Lower leg skin (tissue), 4 donors: ENCODE results near the gene SPDYE4. TPM values are rescaled to one million over a fixed set of nuclear protein-coding genes. Genes with fewer than 3 reads are reported as not detected.

Source experiments
- DNase-seq, 2 donors: peaks; one replicate each; pipeline ENCODE4 v3.0.0-alpha.2; 2019; ENCODE audit warnings: low spot score in 2 of 2
- H3K4me3 ChIP-seq: fragments of 200-600 bp; sonication (generic); 2 replicates; pipeline ENCODE4 v1.5.1; 2017; ENCODE audit warnings: mild to moderate bottlenecking, low read depth; ENCODE audit not compliant: poor library complexity, severe bottlenecking
- POLR2A ChIP-seq, 2 donors: fragments of 450-650 bp; IDR thresholded peaks; one replicate each; pipeline ENCODE4 v1.6.1; 2016 to 2017; ENCODE audit warnings: antibody characterized with exemption in 2 of 2, mild to moderate bottlenecking in 1 of 2, moderate library complexity in 1 of 2
- WGBS, 2 donors: methylation state at CpG; one replicate each; pipeline ENCODE4 v1.1.5; 2018; 5-methylcytosine and 5-hydroxymethylcytosine counted together
- intact Hi-C: fragments of 100-400 bp; cut with DNase I; formaldehyde crosslinking; loops from one replicate; pipeline ENCODE4 v1.15.0; 2023; ENCODE audit warnings: low total_unique reads
- total RNA-seq, 4 donors: library from RNA; depleted of rRNA; stranded (reverse); fragments of >200 nt; gene quantifications; one replicate each; pipeline ENCODE4 v1.1.0, GENCODE V29; 2016
- TF ChIP-seq, protein P1 (sequence below), 3 donors: fragments of 450-650 bp; IDR thresholded peaks; one replicate each; pipeline ENCODE4 v1.5.1; 2016; ENCODE audit warnings: antibody characterized with exemption in 3 of 3, mild to moderate bottlenecking in 3 of 3, moderate library complexity in 2 of 3

The SPDYE4 gene
- total RNA-seq, 4 donors from 2014 or later: not detected

DNA sequence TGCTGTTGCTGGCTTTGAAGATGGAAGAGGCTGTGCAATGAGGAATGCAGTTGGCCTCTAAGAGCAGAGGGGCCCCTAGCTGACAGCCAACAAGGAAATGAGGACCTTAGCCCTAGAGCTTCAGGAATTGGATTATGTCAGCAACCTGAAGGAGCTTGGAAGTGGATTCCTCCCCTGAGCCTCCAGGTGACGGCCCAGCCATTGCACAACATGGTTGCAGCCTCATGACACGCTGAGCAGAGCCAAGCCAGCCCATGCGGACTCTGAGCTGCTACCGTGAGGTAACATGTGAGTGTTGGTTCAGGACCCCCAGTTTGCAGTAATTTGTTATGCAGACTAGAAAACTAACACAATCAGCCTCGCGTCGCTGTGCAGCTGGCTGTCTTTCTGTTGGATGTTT is 33.9 kb downstream of the SPDYE4 start:
- TF ChIP-seq POLR2A (IDR thresholded peaks at IDR 0.05): no peak
- no peak overlapping the region for H3K4me3 ChIP-seq
- intact Hi-C loops: no loop called here
- WGBS, 2 donors: 84 to 95% methylated on average over 7 of the region's 7 CpGs
- DNase-seq: peak in 1 of 2 donors; percentile 48

DNA sequence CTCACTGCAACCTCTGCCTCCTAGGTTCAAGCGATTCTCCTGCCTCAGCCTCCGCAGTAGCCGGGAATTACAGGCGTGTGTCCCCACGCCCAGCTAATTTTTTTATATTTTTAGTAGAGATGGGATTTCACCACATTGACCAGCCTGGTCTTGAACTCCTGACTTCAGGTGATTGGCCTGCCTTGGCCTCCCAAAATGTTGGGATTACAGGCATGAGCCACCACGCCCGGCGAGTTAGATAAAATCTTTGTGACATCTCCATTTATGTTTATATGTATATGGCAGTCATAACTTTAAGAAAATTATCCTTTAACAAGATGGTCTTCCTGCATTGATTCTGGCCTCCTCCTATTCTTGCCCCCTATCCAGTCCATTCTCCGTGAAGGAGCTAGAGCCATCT is 37.8 kb downstream of the SPDYE4 start:
- TF ChIP-seq POLR2A (IDR thresholded peaks at IDR 0.05): no peak
- TF ChIP-seq, protein P1, sequence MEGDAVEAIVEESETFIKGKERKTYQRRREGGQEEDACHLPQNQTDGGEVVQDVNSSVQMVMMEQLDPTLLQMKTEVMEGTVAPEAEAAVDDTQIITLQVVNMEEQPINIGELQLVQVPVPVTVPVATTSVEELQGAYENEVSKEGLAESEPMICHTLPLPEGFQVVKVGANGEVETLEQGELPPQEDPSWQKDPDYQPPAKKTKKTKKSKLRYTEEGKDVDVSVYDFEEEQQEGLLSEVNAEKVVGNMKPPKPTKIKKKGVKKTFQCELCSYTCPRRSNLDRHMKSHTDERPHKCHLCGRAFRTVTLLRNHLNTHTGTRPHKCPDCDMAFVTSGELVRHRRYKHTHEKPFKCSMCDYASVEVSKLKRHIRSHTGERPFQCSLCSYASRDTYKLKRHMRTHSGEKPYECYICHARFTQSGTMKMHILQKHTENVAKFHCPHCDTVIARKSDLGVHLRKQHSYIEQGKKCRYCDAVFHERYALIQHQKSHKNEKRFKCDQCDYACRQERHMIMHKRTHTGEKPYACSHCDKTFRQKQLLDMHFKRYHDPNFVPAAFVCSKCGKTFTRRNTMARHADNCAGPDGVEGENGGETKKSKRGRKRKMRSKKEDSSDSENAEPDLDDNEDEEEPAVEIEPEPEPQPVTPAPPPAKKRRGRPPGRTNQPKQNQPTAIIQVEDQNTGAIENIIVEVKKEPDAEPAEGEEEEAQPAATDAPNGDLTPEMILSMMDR (IDR thresholded peaks at IDR 0.05): no peak
- intact Hi-C loops: no loop called here
- 88 to 90% methylated on average over 9 of the region's 9 CpGs for WGBS, 2 donors
- H3K4me3 ChIP-seq: no peak overlapping the region
- peak in 1 of 2 donors; percentile 56 for DNase-seq

DNA sequence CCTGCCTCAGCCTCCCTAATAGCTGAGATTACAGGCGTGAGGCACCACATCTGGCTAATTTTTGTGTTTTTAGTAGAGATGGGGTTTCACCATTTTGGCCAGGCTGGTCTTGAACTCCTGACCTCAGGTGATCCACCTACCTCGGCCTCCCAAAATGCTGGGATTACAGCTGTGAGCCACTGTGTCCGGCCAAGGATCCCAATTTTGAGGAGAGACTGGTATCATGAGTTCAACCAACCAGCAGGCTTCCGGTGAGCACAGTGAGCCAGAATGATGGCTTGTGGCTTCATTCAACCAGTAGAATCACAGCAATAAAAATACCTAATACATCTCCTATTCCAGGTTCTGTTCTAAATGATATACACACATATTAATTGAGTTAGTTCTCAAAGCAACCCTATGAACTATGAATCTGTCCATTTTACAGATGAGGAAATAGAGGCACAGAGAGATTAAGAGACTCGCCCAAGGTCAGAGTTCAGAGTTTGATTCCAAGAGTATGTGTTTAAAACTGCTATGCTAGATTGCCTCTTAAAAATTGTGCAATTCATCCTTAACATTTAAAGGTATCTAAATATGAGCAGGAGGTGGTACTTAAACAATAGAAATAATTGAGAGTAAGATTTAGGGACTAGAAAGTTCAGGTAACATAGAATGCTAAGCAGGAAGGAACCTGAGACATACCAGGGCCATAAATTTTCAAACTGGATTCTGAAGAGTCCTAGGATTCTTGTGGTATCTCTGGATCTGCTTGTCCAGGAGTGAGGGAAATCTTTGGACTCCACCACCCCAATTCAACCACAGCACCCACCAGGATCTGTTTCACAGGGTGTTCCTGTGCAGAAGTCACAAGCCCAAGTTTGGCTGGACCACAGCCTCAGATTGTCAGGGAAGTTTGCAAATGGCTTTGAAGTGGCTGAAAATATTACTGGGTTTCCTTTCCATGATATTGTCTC is 38.8 kb downstream of the SPDYE4 start:
- 86 to 88% methylated on average over 5 of the region's 5 CpGs for WGBS, 2 donors
- intact Hi-C loops: no loop called here
- no peak overlapping the region for H3K4me3 ChIP-seq
- peak in 1 of 2 donors; percentile 18 for DNase-seq
- TF ChIP-seq POLR2A (IDR thresholded peaks at IDR 0.05): no peak
- TF ChIP-seq, protein P1 (IDR thresholded peaks at IDR 0.05): no peak

DNA sequence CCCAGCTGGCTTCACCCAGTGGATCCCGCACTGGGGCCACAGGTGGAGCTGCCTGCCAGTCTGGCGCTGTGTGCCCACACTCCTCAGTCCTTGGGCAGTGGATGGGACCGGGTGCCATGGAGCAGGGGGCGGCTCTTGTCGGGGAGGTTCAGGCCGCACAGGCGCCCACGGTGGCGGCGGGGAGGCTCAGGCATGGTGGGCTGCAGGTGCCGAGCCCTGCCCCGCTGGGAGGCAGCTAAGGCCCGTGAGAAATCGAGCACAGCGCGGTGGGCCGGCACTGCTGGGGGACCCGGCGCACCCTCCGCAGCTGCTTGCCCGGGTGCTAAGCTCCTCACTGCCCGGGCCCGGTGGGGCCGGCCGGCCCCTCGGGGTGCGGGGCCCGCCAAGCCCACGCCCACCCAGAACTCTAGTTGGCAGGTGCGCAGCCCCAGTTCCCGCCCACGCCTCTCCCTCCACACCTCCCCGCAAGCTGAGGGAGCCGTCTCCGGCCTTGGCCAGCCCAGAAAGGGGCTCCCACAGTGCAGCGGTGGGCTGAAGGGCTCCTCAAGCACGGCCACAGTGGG is 40.3 kb downstream of the SPDYE4 start:
- WGBS, 2 donors: 94 to 95% methylated on average over 25 to 36 of the region's 37 CpGs
- DNase-seq: peak in 1 of 2 donors; percentile 36
- intact Hi-C loops: no loop called here
- TF ChIP-seq, protein P1 (IDR thresholded peaks at IDR 0.05): no peak
- no peak for TF ChIP-seq POLR2A (IDR thresholded peaks at IDR 0.05)
- H3K4me3 ChIP-seq: no peak overlapping the region

DNA sequence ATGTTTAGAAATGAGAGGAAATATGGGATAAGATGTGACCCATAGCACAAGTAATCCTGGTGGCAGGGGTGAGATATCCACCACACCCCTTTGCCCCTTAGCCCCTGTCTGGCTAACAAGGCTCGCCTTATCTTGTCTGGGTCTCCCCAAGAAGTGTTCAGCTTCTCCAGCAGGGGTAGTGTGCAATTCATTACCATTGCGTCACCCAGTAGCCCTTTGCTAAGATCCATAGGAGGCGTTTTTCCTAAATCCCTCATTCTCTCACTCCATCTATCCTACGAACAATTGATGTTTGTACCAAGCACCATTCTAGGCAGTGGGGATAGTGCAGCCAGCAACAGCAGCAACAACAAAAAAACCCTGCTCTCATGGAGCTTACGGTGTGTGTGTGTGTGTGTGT is 44.5 kb downstream of the SPDYE4 start:
- no peak overlapping the region for H3K4me3 ChIP-seq
- TF ChIP-seq, protein P1 (IDR thresholded peaks at IDR 0.05): no peak
- no peak for TF ChIP-seq POLR2A (IDR thresholded peaks at IDR 0.05)
- intact Hi-C loops: no loop called here
- DNase-seq: peak in 1 of 2 donors; percentile 15
- 84 to 93% methylated on average over 5 of the region's 5 CpGs for WGBS, 2 donors

DNA sequence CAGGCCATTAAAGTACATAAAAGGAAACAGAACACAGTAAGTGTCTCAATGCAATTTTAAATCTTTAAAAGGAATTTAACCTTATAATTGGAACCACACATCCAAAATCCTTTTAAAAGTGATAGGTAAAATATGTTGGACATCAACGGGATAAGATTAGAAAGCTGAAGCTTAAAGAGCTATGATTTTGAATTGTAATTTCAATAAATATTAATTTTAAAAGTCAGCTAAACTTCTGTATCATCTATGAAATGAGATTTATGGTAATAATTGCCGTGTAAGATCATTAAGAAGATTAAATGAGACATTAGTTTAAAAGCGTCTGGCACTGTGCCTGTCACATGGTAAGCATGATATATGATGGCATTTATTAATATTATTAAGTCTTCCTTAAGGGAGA is 45.0 kb downstream of the SPDYE4 start:
- H3K4me3 ChIP-seq: no peak overlapping the region
- WGBS, 2 donors: 34 to 45% methylated on average over 3 of the region's 3 CpGs
- no peak for TF ChIP-seq POLR2A (IDR thresholded peaks at IDR 0.05)
- TF ChIP-seq, protein P1 (IDR thresholded peaks at IDR 0.05): no peak
- DNase-seq: no peak
- intact Hi-C loops: no loop called here
